HCT116 (cell line): Measurements from ENCODE around the gene ERC1. TPM values are rescaled to one million over a fixed set of nuclear protein-coding genes. Genes with fewer than 3 reads are reported as not detected.

Experiments
- ATAC-seq: fragments of 200-7000 bp; cut with Tn5 transposase; 2 replicates; pipeline ENCODE4 v1.9.1; 2020; ENCODE audit warnings: mild to moderate bottlenecking, moderate library complexity
- BruUV-seq: library from RNA; stranded (reverse); fragments of 400-500 nt; replicated peaks from 2 replicates; lab custom pipeline; 2021; lab: Mats Ljungman, UMichigan
- CTCF ChIA-PET: fragments of 300-600 bp; sonication (Branson Sonifier 250); formaldehyde crosslinking; loops from one replicate; lab custom pipeline; 2021; ENCODE audit warnings: antibody characterized with exemption; lab: Charles Lee
- POLR2A ChIA-PET: fragments of 300-600, 350-600 bp; sonication (Branson Sonifier 250); formaldehyde crosslinking; loops from one replicate; lab custom pipeline; 2021; ENCODE audit warnings: antibody characterized with exemption; lab: Charles Lee
- RAD21 ChIA-PET, 2 experiments: fragments of 300-600 bp; sonication (Branson Sonifier 250); formaldehyde crosslinking; loops; one replicate each; lab custom pipeline; 2023; ENCODE audit warnings: low total read pairs in 2 of 2; ENCODE audit not compliant: uncharacterized antibody in 2 of 2, unreplicated experiment in 2 of 2, low non-redundant PET in 1 of 2; lab: Charles Lee
- DNase-seq: peaks from one replicate; pipeline ENCODE4 v3.0.0-alpha.2; 2010; ENCODE audit warnings: low read depth, low spot score
- H2AFZ ChIP-seq: fragments of 200-600 bp; shearing (Covaris generic), sonication (generic); 2 replicates; pipeline ENCODE4 v1.6.1; 2017; ENCODE audit warnings: low read depth, mixed run types, mixed read lengths, antibody characterized with exemption, low read length; ENCODE audit not compliant: poor library complexity, severe bottlenecking
- H3K27ac ChIP-seq: 2 replicates; pipeline ENCODE4 v1.5.1; 2012; ENCODE audit warnings: low read depth, low read length
- H3K27me3 ChIP-seq: fragments of 200-600 bp; sonication (generic); 2 replicates; pipeline ENCODE4 v1.6.1; 2016; ENCODE audit warnings: mixed run types, low read length, mixed read lengths; ENCODE audit not compliant: insufficient read depth
- H3K36me3 ChIP-seq, 2 experiments: fragments of 200-500 bp in 1 of 2; fragments of 200-600 bp in 1 of 2; sonication (Bioruptor generic) in 1 of 2; sonication (generic) in 1 of 2; 2 replicates each; pipeline versions ENCODE4 v1.5.1 to v1.6.1; 2014 to 2016; ENCODE audit warnings: low read length in 2 of 2, inconsistent platforms in 1 of 2, mixed read lengths in 1 of 2, mixed run types in 1 of 2; ENCODE audit not compliant: insufficient read depth in 2 of 2, control insufficient read depth in 1 of 2
- H3K4me1 ChIP-seq, 2 experiments: fragments of 200-600 bp in 1 of 2; sonication (generic) in 1 of 2; 2 replicates each; pipeline versions ENCODE4 v1.5.1 to v1.6.1; 2012 to 2017; ENCODE audit warnings: low read length in 2 of 2, inconsistent platforms in 1 of 2, mild to moderate bottlenecking in 1 of 2, mixed read lengths in 1 of 2, mixed run types in 1 of 2, moderate library complexity in 1 of 2; ENCODE audit not compliant: insufficient read depth in 2 of 2, control insufficient read depth in 1 of 2
- H3K4me2 ChIP-seq: fragments of 200-600 bp; sonication (generic); 2 replicates; pipeline ENCODE4 v1.6.1; 2017; ENCODE audit warnings: mixed run types, low read length, mixed read lengths
- H3K4me3 ChIP-seq, 2 experiments: fragments of 200-600 bp in 1 of 2; sonication (generic) in 1 of 2; replicated peaks in 1 of 2; 2 replicates each; pipeline ENCODE4 v1.5.1; 2011 to 2016; ENCODE audit warnings: low read length in 2 of 2, control low read depth in 1 of 2, low read depth in 1 of 2, mild to moderate bottlenecking in 1 of 2, mixed read lengths in 1 of 2, mixed run types in 1 of 2
- H3K79me2 ChIP-seq: fragments of 200-600 bp; sonication (generic); 2 replicates; pipeline ENCODE4 v1.6.1; 2017; ENCODE audit warnings: mild to moderate bottlenecking, mixed run types, low read length, moderate library complexity, mixed read lengths; ENCODE audit not compliant: insufficient read depth
- H3K9ac ChIP-seq: fragments of 200-600 bp; sonication (generic); 2 replicates; pipeline ENCODE4 v1.6.1; 2016; ENCODE audit warnings: low read length, mixed read lengths
- H3K9me2 ChIP-seq: fragments of 200-600 bp; sonication (generic), shearing (Covaris generic); 2 replicates; pipeline ENCODE4 v1.6.1; 2017; ENCODE audit warnings: mixed run types, mild to moderate bottlenecking, moderate library complexity; ENCODE audit not compliant: insufficient read depth
- H3K9me3 ChIP-seq, 2 experiments: fragments of 200-500 bp in 1 of 2; fragments of 200-600 bp in 1 of 2; sonication (Bioruptor generic) in 1 of 2; sonication (generic) in 1 of 2; 2 replicates each; pipeline ENCODE4 v1.6.1; 2014 to 2017; ENCODE audit warnings: low read length in 2 of 2, mixed read lengths in 2 of 2, inconsistent platforms in 1 of 2, low read depth in 1 of 2, mild to moderate bottlenecking in 1 of 2, mixed run types in 1 of 2, moderate library complexity in 1 of 2; ENCODE audit not compliant: control insufficient read depth in 1 of 2, insufficient read depth in 1 of 2
- H4K20me1 ChIP-seq: fragments of 200-600 bp; sonication (generic), shearing (Covaris generic); 2 replicates; pipeline ENCODE4 v1.6.1; 2017; ENCODE audit warnings: mixed run types, mild to moderate bottlenecking, moderate library complexity; ENCODE audit not compliant: insufficient read depth
- ATF3 ChIP-seq: IDR thresholded peaks from 2 replicates; pipeline ENCODE4 v1.6.1; 2012
- CTCF ChIP-seq, 3 experiments: fragments of 200-600 bp in 1 of 3; sonication (generic) in 1 of 3; IDR thresholded peaks in 2 of 3; conservative IDR thresholded peaks in 1 of 3; 2 replicates each; pipeline ENCODE4 v1.5.1; 2012 to 2017; ENCODE audit warnings: low read depth in 2 of 3, low read length in 2 of 3, antibody characterized with exemption in 1 of 3, borderline replicate concordance in 1 of 3, control low read depth in 1 of 3, mild to moderate bottlenecking in 1 of 3, mixed read lengths in 1 of 3, mixed run types in 1 of 3, moderate library complexity in 1 of 3; ENCODE audit not compliant: insufficient read depth in 1 of 3
- EGR1 ChIP-seq: IDR thresholded peaks from 2 replicates; pipeline ENCODE4 v1.6.1; 2012; ENCODE audit warnings: low read depth
- EZH2 ChIP-seq: fragments of 200-600 bp; sonication (generic); IDR thresholded peaks from 2 replicates; pipeline ENCODE4 v1.6.1; 2017; ENCODE audit warnings: antibody characterized with exemption, mixed run types
- EZH2phosphoT487 ChIP-seq: fragments of 200-600 bp; IDR thresholded peaks from 2 replicates; pipeline ENCODE4 v1.6.1; 2018; ENCODE audit warnings: antibody characterized with exemption, borderline replicate concordance
- JUND ChIP-seq: IDR thresholded peaks from 2 replicates; pipeline ENCODE4 v1.6.1; 2012
- MAX ChIP-seq: IDR thresholded peaks from 2 replicates; pipeline ENCODE4 v1.6.1; 2012
- POLR2A ChIP-seq: IDR thresholded peaks from 2 replicates; pipeline ENCODE4 v1.7.0; 2011; ENCODE audit warnings: borderline replicate concordance; ENCODE audit not compliant: insufficient read depth, insufficient read length; ENCODE audit errors: extremely low read depth
- POLR2AphosphoS5 ChIP-seq: IDR thresholded peaks from 2 replicates; pipeline ENCODE4 v1.6.1; 2011; ENCODE audit warnings: mild to moderate bottlenecking, low read depth, low read length, moderate library complexity
- REST ChIP-seq: IDR thresholded peaks from 2 replicates; pipeline ENCODE4 v1.6.1; 2012; ENCODE audit warnings: low read depth
- SP1 ChIP-seq: IDR thresholded peaks from 2 replicates; pipeline ENCODE4 v1.6.1; 2012; ENCODE audit warnings: low read depth
- SRF ChIP-seq: IDR thresholded peaks from 2 replicates; pipeline ENCODE4 v1.6.1; 2012; ENCODE audit warnings: low read depth
- TCF7L2 ChIP-seq: IDR thresholded peaks from 2 replicates; pipeline ENCODE4 v1.7.0; 2011; ENCODE audit warnings: borderline replicate concordance, inconsistent platforms; ENCODE audit not compliant: insufficient read depth, insufficient read length; ENCODE audit errors: extremely low read depth
- YY1 ChIP-seq: IDR thresholded peaks from 2 replicates; pipeline ENCODE4 v1.6.1; 2011; ENCODE audit warnings: low read length, low read depth, moderate library complexity, mild to moderate bottlenecking; ENCODE audit not compliant: insufficient replicate concordance; ENCODE audit errors: extremely low read depth
- ZBTB33 ChIP-seq: IDR thresholded peaks from 2 replicates; pipeline ENCODE4 v1.6.1; 2011; ENCODE audit warnings: mild to moderate bottlenecking, low read length, moderate library complexity; ENCODE audit not compliant: insufficient replicate concordance; ENCODE audit errors: extremely low read depth
- ZNF274 ChIP-seq: fragments of 200-500 bp; sonication (Bioruptor generic); IDR thresholded peaks from 2 replicates; pipeline ENCODE4 v1.6.1; 2014; ENCODE audit warnings: mild to moderate bottlenecking, low read depth, low read length, inconsistent platforms
- intact Hi-C: fragments of 100-400 bp; cut with micrococcal nuclease; formaldehyde crosslinking; loops from 2 replicates; pipeline ENCODE4 v1.10.0; 2022
- total RNA-seq: library from RNA; stranded (reverse); gene quantifications from one replicate; pipeline ENCODE4 v1.2.1, GENCODE V29; 2021; ENCODE audit not compliant: unreplicated experiment

The ERC1 gene
- total RNA-seq, 1 experiment from 2014 or later = 41.9 TPM

- H4K20me1 ChIP-seq = no peaks in the 10 kb centered on the region
- ChIA-PET CTCF (no interaction called here), RAD21 (no interaction called here)
Observed at GRCh38 chr12:1499351-1499750, 508.3 kb downstream of the ERC1 start.

More at GRCh38 chr12:1499351-1499750, 508.3 kb downstream of the ERC1 start:
- Histone ChIP-seq H3K27ac (no peak overlapping the region), H3K9ac (no peak overlapping the region), H3K9me3 (no peaks in the 10 kb centered on the region), H3K4me1 (peaks cover 0 to 11% of the 10 kb centered on the region in 2 experiments; a peak in 1 of 4 replicates), H3K9me2 (no peaks in the 10 kb centered on the region), H2AFZ (no peak overlapping the region), H3K27me3 (no peaks in the 10 kb centered on the region), H3K36me3 (no peaks in the 10 kb centered on the region), H3K4me2 (no peak overlapping the region), H3K79me2 (no peaks in the 10 kb centered on the region), H3K4me3 (no peak overlapping the region)
- no peak for DNase-seq
- intact Hi-C loops = no loop called here
- TF ChIP-seq EZH2 = no peak
- TF ChIP-seq JUND = no peak
- TF ChIP-seq ATF3 = no peak
- no peak for TF ChIP-seq TCF7L2
- TF ChIP-seq POLR2A = no peak
- no peak for TF ChIP-seq MAX
- TF ChIP-seq SP1 = no peak
- no peak for TF ChIP-seq YY1
- no peak for TF ChIP-seq POLR2AphosphoS5
- no peak for TF ChIP-seq CTCF (IDR thresholded peaks at IDR 0.05 in 2 of 3, conservative IDR thresholded peaks at IDR 0.05 in 1 of 3; ENCODE audit: borderline replicate concordance in 1 of 3, insufficient read depth in 1 of 3, low read depth in 2 of 3, low read length in 2 of 3)
- TF ChIP-seq EZH2phosphoT487 = no peak
- TF ChIP-seq EGR1 = no peak
- TF ChIP-seq ZNF274 = no peak
- no peak for TF ChIP-seq REST
- TF ChIP-seq SRF = no peak
- TF ChIP-seq ZBTB33 = no peak
- no peak for ATAC-seq
- no TSS peak for BruUV-seq
- POLR2A ChIA-PET = no interaction called here
